HepG2 (cell line): Measurements from ENCODE around the gene TMEM129. TPM values are rescaled to one million over a fixed set of nuclear protein-coding genes. Genes with fewer than 3 reads are reported as not detected.

ENCODE experiments used
- CBX5 ChIP-seq: sonication (generic); formaldehyde crosslinking; IDR thresholded peaks from 2 replicates; pipeline ENCODE4 v1.4.0; 2020; ENCODE audit warnings: missing genetic modification reagents, borderline replicate concordance
- FOXK1 ChIP-seq: sonication (generic); formaldehyde crosslinking; IDR thresholded peaks from 2 replicates; pipeline ENCODE4 v1.4.0; 2020; ENCODE audit warnings: low read depth, missing genetic modification reagents, borderline replicate concordance
- KAT8 ChIP-seq: IDR thresholded peaks from 2 replicates; pipeline ENCODE4 v1.6.1; 2016; ENCODE audit warnings: missing genetic modification reagents, missing compliant biosample characterization
- NCOR1 ChIP-seq: fragments of 200-600 bp; sonication (generic); IDR thresholded peaks from 2 replicates; pipeline ENCODE4 v1.7.0; 2017; ENCODE audit warnings: antibody characterized with exemption, low read length, borderline replicate concordance
- ZBTB7A ChIP-seq: sonication (generic); formaldehyde crosslinking; IDR thresholded peaks from 2 replicates; pipeline ENCODE4 v1.8.0; 2022; ENCODE audit warnings: mild to moderate bottlenecking, missing genetic modification reagents
- ZNF574 ChIP-seq: sonication (generic); formaldehyde crosslinking; IDR thresholded peaks from 2 replicates; pipeline ENCODE4 v1.4.0; 2020; ENCODE audit warnings: missing genetic modification reagents
- ZNF713 ChIP-seq: sonication (generic); formaldehyde crosslinking; IDR thresholded peaks from 2 replicates; pipeline ENCODE4 v1.4.0; 2020; ENCODE audit warnings: mild to moderate bottlenecking, missing genetic modification reagents
- ZNF800 ChIP-seq: sonication (generic); formaldehyde crosslinking; IDR thresholded peaks from 2 replicates; pipeline ENCODE4 v1.4.0; 2020; ENCODE audit warnings: missing genetic modification reagents
- ZNF839 ChIP-seq: sonication (generic); formaldehyde crosslinking; IDR thresholded peaks from 2 replicates; pipeline ENCODE4 v1.4.0; 2020; ENCODE audit warnings: missing genetic modification reagents, mild to moderate bottlenecking, borderline replicate concordance
- polyA plus RNA-seq, 8 experiments: library from polyadenylated mRNA; depleted of rRNA in 3 of 8; stranded (reverse) in 7 of 8; unstranded in 1 of 8; fragments of >200 nt; fragmentation: Illumina TruSeq in 4 of 8; extraction: Trizol in 4 of 8; gene quantifications; 2 replicates each; pipeline versions ENCODE4 v1.2.1 to v1.2.3, GENCODE V29; 2011 to 2016; ENCODE audit warnings: low read depth in 4 of 8, missing spikeins in 1 of 8, mixed read lengths in 1 of 8; ENCODE audit not compliant: insufficient read depth in 1 of 8
- total RNA-seq, 5 experiments: library from RNA; depleted of rRNA; stranded (reverse); fragments of >200 nt; fragmentation: Illumina TruSeq; extraction: Trizol; gene quantifications; 2 replicates each; pipeline ENCODE4 v1.2.3, GENCODE V29; 2016; ENCODE audit warnings: low read depth in 1 of 5
- TF ChIP-seq, protein P1 (sequence below): fragments of 450-650 bp; IDR thresholded peaks from 2 replicates; pipeline ENCODE4 v1.6.1; 2017
- TF ChIP-seq, protein P2 (sequence below): IDR thresholded peaks from 2 replicates; pipeline ENCODE4 v1.6.1; 2018; ENCODE audit warnings: missing genetic modification reagents, mild to moderate bottlenecking, missing compliant biosample characterization
- TF ChIP-seq, protein P3 (sequence below): sonication (generic); formaldehyde crosslinking; IDR thresholded peaks from 2 replicates; pipeline ENCODE4 v1.4.0; 2020; ENCODE audit warnings: missing genetic modification reagents
- TF ChIP-seq, protein P4 (sequence below): sonication (generic); formaldehyde crosslinking; IDR thresholded peaks from 2 replicates; pipeline ENCODE4 v1.8.1; 2023; ENCODE audit warnings: mild to moderate bottlenecking, inconsistent platforms, moderate library complexity, missing genetic modification reagents, borderline replicate concordance

The TMEM129 gene
- total and polyA plus RNA-seq, 2 of the 13 experiments (the other 11 are each of a cell fraction or from before 2014, with no cell fraction given) = 19.0 to 25.8 TPM

GRCh38 chr4:1766106-1767060 is 45.3 kb upstream of the TMEM129 start (continued):
- TF ChIP-seq ZNF574 (CRISPR knock-in tag) (peak; percentile 65; the same call in 1 of the 2 replicates), NCOR1 (peak; percentile 44; the same call in 1 of the 2 replicates), CBX5 (CRISPR knock-in tag) (0 out of 2 replicates have a peak, but pooled peaks have one; percentile 66), ZNF800 (CRISPR knock-in tag) (0 out of 2 replicates have a peak, but pooled peaks have one; percentile 49), ZNF839 (CRISPR knock-in tag) (no peak), FOXK1 (CRISPR knock-in tag) (0 out of 2 replicates have a peak, but pooled peaks have one; percentile 33), ZNF713 (CRISPR knock-in tag) (0 out of 2 replicates have a peak, but pooled peaks have one; percentile 35), ZBTB7A (CRISPR knock-in tag) (peak; percentile 97), KAT8 (peak; percentile 34; the same call in 1 of the 2 replicates)
- TF ChIP-seq, protein P1, sequence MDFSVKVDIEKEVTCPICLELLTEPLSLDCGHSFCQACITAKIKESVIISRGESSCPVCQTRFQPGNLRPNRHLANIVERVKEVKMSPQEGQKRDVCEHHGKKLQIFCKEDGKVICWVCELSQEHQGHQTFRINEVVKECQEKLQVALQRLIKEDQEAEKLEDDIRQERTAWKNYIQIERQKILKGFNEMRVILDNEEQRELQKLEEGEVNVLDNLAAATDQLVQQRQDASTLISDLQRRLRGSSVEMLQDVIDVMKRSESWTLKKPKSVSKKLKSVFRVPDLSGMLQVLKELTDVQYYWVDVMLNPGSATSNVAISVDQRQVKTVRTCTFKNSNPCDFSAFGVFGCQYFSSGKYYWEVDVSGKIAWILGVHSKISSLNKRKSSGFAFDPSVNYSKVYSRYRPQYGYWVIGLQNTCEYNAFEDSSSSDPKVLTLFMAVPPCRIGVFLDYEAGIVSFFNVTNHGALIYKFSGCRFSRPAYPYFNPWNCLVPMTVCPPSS = no peak
- TF ChIP-seq, protein P2, sequence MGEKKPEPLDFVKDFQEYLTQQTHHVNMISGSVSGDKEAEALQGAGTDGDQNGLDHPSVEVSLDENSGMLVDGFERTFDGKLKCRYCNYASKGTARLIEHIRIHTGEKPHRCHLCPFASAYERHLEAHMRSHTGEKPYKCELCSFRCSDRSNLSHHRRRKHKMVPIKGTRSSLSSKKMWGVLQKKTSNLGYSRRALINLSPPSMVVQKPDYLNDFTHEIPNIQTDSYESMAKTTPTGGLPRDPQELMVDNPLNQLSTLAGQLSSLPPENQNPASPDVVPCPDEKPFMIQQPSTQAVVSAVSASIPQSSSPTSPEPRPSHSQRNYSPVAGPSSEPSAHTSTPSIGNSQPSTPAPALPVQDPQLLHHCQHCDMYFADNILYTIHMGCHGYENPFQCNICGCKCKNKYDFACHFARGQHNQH = peak; percentile 36; the same call in 1 of the 2 replicates
- TF ChIP-seq, protein P3, sequence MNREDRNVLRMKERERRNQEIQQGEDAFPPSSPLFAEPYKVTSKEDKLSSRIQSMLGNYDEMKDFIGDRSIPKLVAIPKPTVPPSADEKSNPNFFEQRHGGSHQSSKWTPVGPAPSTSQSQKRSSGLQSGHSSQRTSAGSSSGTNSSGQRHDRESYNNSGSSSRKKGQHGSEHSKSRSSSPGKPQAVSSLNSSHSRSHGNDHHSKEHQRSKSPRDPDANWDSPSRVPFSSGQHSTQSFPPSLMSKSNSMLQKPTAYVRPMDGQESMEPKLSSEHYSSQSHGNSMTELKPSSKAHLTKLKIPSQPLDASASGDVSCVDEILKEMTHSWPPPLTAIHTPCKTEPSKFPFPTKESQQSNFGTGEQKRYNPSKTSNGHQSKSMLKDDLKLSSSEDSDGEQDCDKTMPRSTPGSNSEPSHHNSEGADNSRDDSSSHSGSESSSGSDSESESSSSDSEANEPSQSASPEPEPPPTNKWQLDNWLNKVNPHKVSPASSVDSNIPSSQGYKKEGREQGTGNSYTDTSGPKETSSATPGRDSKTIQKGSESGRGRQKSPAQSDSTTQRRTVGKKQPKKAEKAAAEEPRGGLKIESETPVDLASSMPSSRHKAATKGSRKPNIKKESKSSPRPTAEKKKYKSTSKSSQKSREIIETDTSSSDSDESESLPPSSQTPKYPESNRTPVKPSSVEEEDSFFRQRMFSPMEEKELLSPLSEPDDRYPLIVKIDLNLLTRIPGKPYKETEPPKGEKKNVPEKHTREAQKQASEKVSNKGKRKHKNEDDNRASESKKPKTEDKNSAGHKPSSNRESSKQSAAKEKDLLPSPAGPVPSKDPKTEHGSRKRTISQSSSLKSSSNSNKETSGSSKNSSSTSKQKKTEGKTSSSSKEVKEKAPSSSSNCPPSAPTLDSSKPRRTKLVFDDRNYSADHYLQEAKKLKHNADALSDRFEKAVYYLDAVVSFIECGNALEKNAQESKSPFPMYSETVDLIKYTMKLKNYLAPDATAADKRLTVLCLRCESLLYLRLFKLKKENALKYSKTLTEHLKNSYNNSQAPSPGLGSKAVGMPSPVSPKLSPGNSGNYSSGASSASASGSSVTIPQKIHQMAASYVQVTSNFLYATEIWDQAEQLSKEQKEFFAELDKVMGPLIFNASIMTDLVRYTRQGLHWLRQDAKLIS (CRISPR knock-in tag) = 0 out of 2 replicates have a peak, but pooled peaks have one; percentile 56
- TF ChIP-seq, protein P4, sequence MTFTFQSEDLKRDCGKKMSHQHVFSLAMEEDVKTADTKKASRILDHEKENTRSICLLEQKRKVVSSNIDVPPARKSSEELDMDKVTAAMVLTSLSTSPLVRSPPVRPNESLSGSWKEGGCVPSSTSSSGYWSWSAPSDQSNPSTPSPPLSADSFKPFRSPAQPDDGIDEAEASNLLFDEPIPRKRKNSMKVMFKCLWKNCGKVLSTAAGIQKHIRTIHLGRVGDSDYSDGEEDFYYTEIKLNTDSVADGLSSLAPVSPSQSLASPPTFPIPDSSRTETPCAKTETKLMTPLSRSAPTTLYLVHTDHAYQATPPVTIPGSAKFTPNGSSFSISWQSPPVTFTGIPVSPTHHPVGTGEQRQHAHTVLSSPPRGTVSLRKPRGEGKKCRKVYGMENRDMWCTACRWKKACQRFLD (CRISPR knock-in tag) = peak; percentile 63; the same call in 1 of the 2 replicates
